Loucy (cell line): ENCODE measurements around the gene MYO3A.

Experiments used
- H2AFZ ChIP-seq: fragments of 200-600 bp; sonication (generic); 2 replicates; pipeline ENCODE4 v1.6.0; 2016; ENCODE audit warnings: antibody characterized with exemption, mild to moderate bottlenecking, low read length, moderate library complexity
- H3F3A ChIP-seq: fragments of 200-600 bp; 2 replicates; pipeline ENCODE4 v1.6.0; 2016; ENCODE audit warnings: antibody characterized with exemption, low read depth, mild to moderate bottlenecking
- H3K27me3 ChIP-seq: fragments of 200-600 bp; sonication (generic); 2 replicates; pipeline ENCODE4 v1.6.1; 2014; ENCODE audit warnings: low read length, mild to moderate bottlenecking; ENCODE audit not compliant: insufficient read depth, poor library complexity, severe bottlenecking
- H3K36me3 ChIP-seq: fragments of 200-600 bp; sonication (generic); 2 replicates; pipeline ENCODE4 v1.6.1; 2016; ENCODE audit warnings: low read length; ENCODE audit not compliant: insufficient read depth
- H3K4me1 ChIP-seq: fragments of 200-600 bp; sonication (generic); 2 replicates; pipeline ENCODE4 v1.5.1; 2014; ENCODE audit warnings: low read length, mild to moderate bottlenecking; ENCODE audit not compliant: insufficient read depth, poor library complexity, severe bottlenecking
- H3K4me2 ChIP-seq: fragments of 200-600 bp; sonication (generic); 2 replicates; pipeline ENCODE4 v1.6.0; 2014; ENCODE audit warnings: antibody characterized with exemption, low read length, low read depth, mild to moderate bottlenecking; ENCODE audit not compliant: poor library complexity, severe bottlenecking
- H3K4me3 ChIP-seq: fragments of 200-600 bp; sonication (generic); 2 replicates; pipeline ENCODE4 v1.5.1; 2014; ENCODE audit warnings: low read length, mild to moderate bottlenecking, mixed read lengths; ENCODE audit not compliant: poor library complexity, severe bottlenecking
- H3K79me2 ChIP-seq: fragments of 200-600 bp; sonication (generic); 2 replicates; pipeline ENCODE4 v1.6.1; 2014; ENCODE audit warnings: low read length; ENCODE audit not compliant: insufficient read depth
- H3K9ac ChIP-seq: fragments of 200-600 bp; sonication (generic); 2 replicates; pipeline ENCODE4 v1.6.0; 2014; ENCODE audit warnings: mild to moderate bottlenecking, low read depth, low read length, moderate library complexity; ENCODE audit not compliant: poor library complexity, severe bottlenecking
- H3K9me2 ChIP-seq: fragments of 200-600 bp; sonication (generic); replicated peaks from 2 replicates; pipeline ENCODE4 v1.6.1; 2016; ENCODE audit warnings: low read depth, low read length, mixed read lengths
- H3K9me3 ChIP-seq: fragments of 200-600 bp; sonication (generic); 2 replicates; pipeline ENCODE4 v1.6.1; 2014; ENCODE audit warnings: mild to moderate bottlenecking, antibody characterized with exemption, low read length, low read depth; ENCODE audit not compliant: insufficient read depth
- H4K20me1 ChIP-seq: fragments of 200-600 bp; sonication (generic); 2 replicates; pipeline ENCODE4 v1.6.0; 2014; ENCODE audit warnings: antibody characterized with exemption, low read length, mild to moderate bottlenecking; ENCODE audit not compliant: insufficient read depth, poor library complexity, severe bottlenecking
- EZH2phosphoT487 ChIP-seq: fragments of 200-600 bp; IDR thresholded peaks from 2 replicates; pipeline ENCODE4 v1.6.1; 2018; ENCODE audit warnings: antibody characterized with exemption, mild to moderate bottlenecking, moderate library complexity, borderline replicate concordance
- TF ChIP-seq, protein P1 (sequence below): fragments of 200-600 bp; sonication (generic); conservative IDR thresholded peaks from 2 replicates; pipeline ENCODE4 v1.5.1; 2014; ENCODE audit warnings: mild to moderate bottlenecking, antibody characterized with exemption, low read length

MYO3A gene

DNA sequence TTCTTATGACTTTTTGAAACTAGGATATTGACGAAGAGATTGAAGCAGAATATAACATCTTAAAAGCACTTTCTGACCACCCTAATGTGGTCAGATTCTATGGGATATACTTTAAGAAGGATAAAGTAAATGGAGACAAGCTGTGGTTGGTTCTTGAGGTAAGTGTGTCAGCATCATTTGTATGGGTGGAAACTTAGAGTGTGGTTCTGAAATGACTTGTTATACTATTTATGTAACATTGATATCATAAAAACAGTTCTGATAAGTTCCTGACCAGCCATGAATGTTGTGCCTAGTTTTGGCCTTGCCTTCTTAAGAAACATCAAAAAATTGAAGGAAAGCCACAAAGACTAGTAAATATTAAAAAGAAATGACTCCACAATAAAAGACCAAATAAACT, 20.8 kb downstream of the MYO3A start:
- Histone ChIP-seq H3K9me2 (no peaks in the 10 kb centered on the region), H3F3A (no peaks in the 10 kb centered on the region), H2AFZ (no peak overlapping the region), H3K79me2 (no peaks in the 10 kb centered on the region), H4K20me1 (no peaks in the 10 kb centered on the region), H3K9me3 (0 out of 2 replicates have a peak, but pooled peaks cover 3% of the 10 kb centered on the region), H3K4me1 (peaks cover 5% of the 10 kb centered on the region), H3K4me2 (no peak overlapping the region), H3K27me3 (no peaks in the 10 kb centered on the region), H3K36me3 (no peaks in the 10 kb centered on the region), H3K4me3 (no peak overlapping the region), H3K9ac (no peak overlapping the region)
- TF ChIP-seq EZH2phosphoT487, result no peak

DNA sequence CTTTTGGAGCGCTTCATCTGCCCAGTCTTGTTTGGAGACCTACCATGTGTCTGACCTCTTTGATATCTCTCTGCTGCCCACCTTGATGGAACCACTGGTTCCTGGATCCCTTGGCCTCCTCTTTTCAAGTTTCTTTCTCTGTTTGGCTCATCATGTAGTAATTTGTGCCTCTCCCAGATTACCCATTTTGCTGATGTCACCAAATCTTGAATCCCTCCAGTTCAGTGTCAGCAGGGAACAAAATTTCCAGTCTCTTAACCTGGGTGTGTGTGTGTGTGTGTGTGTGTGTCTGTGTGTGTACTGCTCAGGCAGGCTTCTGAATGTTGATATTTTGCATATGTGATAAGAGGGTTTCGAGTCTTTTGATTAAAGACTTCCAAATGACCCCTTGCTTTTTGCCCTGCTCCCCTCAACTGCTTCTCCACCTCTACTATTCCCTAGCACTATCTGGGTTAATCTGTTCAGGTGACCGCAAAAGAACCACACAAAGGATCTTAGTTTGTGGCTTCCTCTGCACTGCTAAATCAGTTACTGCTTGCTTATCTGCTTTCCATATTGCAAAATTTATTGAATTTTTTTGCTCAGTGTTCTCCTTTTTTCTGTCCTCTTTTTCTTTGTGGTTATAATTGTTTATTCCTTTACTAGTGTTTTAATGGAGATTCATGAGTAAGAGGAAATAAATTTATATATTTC, 25.7 kb downstream of the MYO3A start:
- Histone ChIP-seq H3F3A (no peaks in the 10 kb centered on the region), H3K79me2 (no peaks in the 10 kb centered on the region), H3K27me3 (no peaks in the 10 kb centered on the region), H3K4me3 (no peak overlapping the region), H2AFZ (no peak overlapping the region), H3K36me3 (no peaks in the 10 kb centered on the region), H3K4me1 (peaks cover 14% of the 10 kb centered on the region), H3K9ac (no peak overlapping the region), H3K9me2 (no peaks in the 10 kb centered on the region), H4K20me1 (no peaks in the 10 kb centered on the region), H3K4me2 (no peak overlapping the region), H3K9me3 (0 out of 2 replicates have a peak, but pooled peaks cover 3% of the 10 kb centered on the region)
- TF ChIP-seq, protein P1, sequence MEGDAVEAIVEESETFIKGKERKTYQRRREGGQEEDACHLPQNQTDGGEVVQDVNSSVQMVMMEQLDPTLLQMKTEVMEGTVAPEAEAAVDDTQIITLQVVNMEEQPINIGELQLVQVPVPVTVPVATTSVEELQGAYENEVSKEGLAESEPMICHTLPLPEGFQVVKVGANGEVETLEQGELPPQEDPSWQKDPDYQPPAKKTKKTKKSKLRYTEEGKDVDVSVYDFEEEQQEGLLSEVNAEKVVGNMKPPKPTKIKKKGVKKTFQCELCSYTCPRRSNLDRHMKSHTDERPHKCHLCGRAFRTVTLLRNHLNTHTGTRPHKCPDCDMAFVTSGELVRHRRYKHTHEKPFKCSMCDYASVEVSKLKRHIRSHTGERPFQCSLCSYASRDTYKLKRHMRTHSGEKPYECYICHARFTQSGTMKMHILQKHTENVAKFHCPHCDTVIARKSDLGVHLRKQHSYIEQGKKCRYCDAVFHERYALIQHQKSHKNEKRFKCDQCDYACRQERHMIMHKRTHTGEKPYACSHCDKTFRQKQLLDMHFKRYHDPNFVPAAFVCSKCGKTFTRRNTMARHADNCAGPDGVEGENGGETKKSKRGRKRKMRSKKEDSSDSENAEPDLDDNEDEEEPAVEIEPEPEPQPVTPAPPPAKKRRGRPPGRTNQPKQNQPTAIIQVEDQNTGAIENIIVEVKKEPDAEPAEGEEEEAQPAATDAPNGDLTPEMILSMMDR, result no peak
- no peak for TF ChIP-seq EZH2phosphoT487

DNA sequence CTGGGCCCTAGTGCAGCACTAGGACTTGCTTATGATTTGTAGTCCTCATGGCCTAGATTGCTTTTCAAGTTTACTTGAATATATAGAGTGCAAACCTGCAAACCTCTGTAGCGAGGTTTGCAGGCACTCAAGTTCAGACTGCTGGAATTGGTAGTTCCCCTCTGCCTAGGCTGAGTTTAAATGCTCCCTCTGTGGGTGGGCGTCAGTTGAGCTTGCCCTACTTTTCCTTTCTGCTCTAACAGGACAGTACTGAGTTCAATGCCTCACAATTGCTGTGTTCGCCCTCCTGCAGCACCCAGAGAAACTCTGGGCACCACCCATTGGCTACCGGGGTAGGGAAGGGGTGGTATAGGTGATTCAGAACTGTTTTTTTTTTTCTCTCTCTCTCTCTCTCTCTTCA, 31.6 kb downstream of the MYO3A start:
- Histone ChIP-seq H3F3A (no peaks in the 10 kb centered on the region), H3K9me2 (no peaks in the 10 kb centered on the region), H3K4me3 (no peak overlapping the region), H2AFZ (no peak overlapping the region), H3K9me3 (no peaks in the 10 kb centered on the region), H3K79me2 (no peaks in the 10 kb centered on the region), H3K9ac (no peak overlapping the region), H4K20me1 (no peaks in the 10 kb centered on the region), H3K36me3 (no peaks in the 10 kb centered on the region), H3K4me1 (peaks cover 8% of the 10 kb centered on the region), H3K27me3 (no peaks in the 10 kb centered on the region), H3K4me2 (no peak overlapping the region)
- TF ChIP-seq, protein P1, result no peak
- TF ChIP-seq EZH2phosphoT487, result no peak

DNA sequence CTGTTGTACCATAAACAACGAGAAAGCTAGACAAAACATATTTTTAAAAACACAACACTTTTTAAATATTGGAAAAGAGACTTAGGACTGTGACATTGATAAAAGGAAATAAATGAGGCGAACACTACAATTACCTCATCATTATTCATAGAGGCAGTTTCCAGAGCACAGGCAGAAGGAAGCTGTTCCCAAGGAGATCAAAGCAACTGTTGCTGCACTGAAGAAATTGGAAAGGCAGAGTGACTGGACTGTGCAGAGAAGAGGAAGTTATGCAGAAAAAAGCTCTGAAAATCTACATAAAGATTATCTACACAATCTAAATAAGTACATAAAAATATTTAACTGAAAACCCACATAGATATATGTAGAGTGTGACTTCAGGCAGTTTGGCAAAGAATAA, 32.8 kb downstream of the MYO3A start:
- Histone ChIP-seq H3K4me3 (no peak overlapping the region), H3K4me2 (peak overlapping the region; percentile 45), H3K9me2 (no peaks in the 10 kb centered on the region), H3K9me3 (no peaks in the 10 kb centered on the region), H3K9ac (no peak overlapping the region), H2AFZ (no peak overlapping the region), H3K79me2 (no peaks in the 10 kb centered on the region), H3K27me3 (no peaks in the 10 kb centered on the region), H3F3A (no peaks in the 10 kb centered on the region), H3K4me1 (peaks cover 5% of the 10 kb centered on the region), H4K20me1 (no peaks in the 10 kb centered on the region), H3K36me3 (no peaks in the 10 kb centered on the region)
- no peak for TF ChIP-seq EZH2phosphoT487
- TF ChIP-seq, protein P1, result no peak
